HFFc6 (cell line): ENCODE results near the gene FRAS1. TPM values are rescaled to one million over a fixed set of nuclear protein-coding genes. Genes with fewer than 3 reads are reported as not detected.

ENCODE experiments used
- DNase-seq: peaks from one replicate; pipeline ENCODE4 v3.0.0-alpha.2; 2018
- H3K27ac Mint-ChIP-seq: 2 replicates; pipeline ENCODE4 v1.8.0; 2020; ENCODE audit warnings: mild to moderate bottlenecking, mixed read lengths
- H3K27me3 Mint-ChIP-seq: 2 replicates; pipeline ENCODE4 v1.8.0; 2021; ENCODE audit warnings: mild to moderate bottlenecking, moderate library complexity, mixed read lengths; ENCODE audit not compliant: insufficient read depth
- H3K36me3 Mint-ChIP-seq: 2 replicates; pipeline ENCODE4 v1.8.0; 2021; ENCODE audit warnings: low read depth, mixed read lengths
- H3K4me1 Mint-ChIP-seq: 2 replicates; pipeline ENCODE4 v1.8.0; 2020; ENCODE audit warnings: low read depth, mixed read lengths
- H3K4me3 Mint-ChIP-seq: 2 replicates; pipeline ENCODE4 v1.8.0; 2020; ENCODE audit warnings: mild to moderate bottlenecking, moderate library complexity, mixed read lengths
- H3K9me3 Mint-ChIP-seq: 2 replicates; pipeline ENCODE4 v1.8.0; 2020; ENCODE audit warnings: mild to moderate bottlenecking, mixed read lengths
- total RNA-seq, 6 experiments: library from RNA; stranded (reverse); fragmentation: NEBNext Ultra II Directional; extraction: Animal tissue kit (Norgen Biotek cat#: 25700); gene quantifications; 2 replicates in 1 of 6; 3 replicates in 5 of 6; pipeline ENCODE4 v1.2.3, GENCODE V29; 2021
- TF ChIP-seq, protein P1 (sequence below): fragments of 200-600 bp; sonication (generic); IDR thresholded peaks from 2 replicates; pipeline ENCODE4 v1.5.0; 2021; ENCODE audit warnings: antibody characterized with exemption, mild to moderate bottlenecking

The FRAS1 gene
- total RNA-seq, 6 experiments from 2014 or later, result 1.7 to 11.0 (median 2.3) TPM

DNA sequence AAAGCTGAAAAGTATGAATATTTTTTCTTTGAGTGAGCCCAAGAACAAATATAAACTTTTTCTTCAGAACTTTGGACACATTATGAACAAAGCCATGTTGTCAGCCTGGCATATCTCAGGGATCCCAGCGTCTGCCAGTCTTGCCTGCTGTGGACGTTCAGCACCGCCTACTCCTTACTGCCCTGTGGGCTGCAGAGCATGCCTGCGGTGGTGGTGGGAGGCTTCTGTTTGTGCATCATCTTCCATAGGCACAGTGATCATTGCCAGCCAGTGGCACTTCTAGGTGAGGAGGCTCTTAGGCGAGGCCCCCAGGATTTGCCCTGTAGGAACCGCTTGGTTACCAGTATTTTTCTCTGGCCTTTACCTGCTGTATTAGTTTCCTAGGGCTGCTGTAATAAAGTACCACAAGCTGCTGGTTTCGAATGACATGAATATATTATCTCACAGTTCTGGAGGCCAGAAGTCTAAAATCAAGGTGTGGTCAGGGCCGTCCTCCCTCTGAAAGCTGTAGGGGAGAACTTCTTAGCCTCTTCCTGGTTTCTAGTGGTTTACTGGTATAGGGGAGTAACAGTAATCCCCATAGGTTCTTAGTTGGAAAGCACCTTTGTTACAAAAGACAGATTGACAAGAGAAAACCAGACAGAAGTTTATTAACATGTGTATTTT is 509.8 kb downstream of the FRAS1 start:
- Mint-ChIP-seq H3K27ac (no peak overlapping the region; the same call in 1 of the 2 replicates), H3K36me3 (no peaks in the 10 kb centered on the region), H3K9me3 (no peaks in the 10 kb centered on the region), H3K27me3 (no peaks in the 10 kb centered on the region; the same call in 1 of the 2 replicates), H3K4me3 (no peak overlapping the region), H3K4me1 (peaks cover 85% of the 10 kb centered on the region)
- TF ChIP-seq, protein P1, sequence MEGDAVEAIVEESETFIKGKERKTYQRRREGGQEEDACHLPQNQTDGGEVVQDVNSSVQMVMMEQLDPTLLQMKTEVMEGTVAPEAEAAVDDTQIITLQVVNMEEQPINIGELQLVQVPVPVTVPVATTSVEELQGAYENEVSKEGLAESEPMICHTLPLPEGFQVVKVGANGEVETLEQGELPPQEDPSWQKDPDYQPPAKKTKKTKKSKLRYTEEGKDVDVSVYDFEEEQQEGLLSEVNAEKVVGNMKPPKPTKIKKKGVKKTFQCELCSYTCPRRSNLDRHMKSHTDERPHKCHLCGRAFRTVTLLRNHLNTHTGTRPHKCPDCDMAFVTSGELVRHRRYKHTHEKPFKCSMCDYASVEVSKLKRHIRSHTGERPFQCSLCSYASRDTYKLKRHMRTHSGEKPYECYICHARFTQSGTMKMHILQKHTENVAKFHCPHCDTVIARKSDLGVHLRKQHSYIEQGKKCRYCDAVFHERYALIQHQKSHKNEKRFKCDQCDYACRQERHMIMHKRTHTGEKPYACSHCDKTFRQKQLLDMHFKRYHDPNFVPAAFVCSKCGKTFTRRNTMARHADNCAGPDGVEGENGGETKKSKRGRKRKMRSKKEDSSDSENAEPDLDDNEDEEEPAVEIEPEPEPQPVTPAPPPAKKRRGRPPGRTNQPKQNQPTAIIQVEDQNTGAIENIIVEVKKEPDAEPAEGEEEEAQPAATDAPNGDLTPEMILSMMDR, result no peak
- no peak for DNase-seq

DNA sequence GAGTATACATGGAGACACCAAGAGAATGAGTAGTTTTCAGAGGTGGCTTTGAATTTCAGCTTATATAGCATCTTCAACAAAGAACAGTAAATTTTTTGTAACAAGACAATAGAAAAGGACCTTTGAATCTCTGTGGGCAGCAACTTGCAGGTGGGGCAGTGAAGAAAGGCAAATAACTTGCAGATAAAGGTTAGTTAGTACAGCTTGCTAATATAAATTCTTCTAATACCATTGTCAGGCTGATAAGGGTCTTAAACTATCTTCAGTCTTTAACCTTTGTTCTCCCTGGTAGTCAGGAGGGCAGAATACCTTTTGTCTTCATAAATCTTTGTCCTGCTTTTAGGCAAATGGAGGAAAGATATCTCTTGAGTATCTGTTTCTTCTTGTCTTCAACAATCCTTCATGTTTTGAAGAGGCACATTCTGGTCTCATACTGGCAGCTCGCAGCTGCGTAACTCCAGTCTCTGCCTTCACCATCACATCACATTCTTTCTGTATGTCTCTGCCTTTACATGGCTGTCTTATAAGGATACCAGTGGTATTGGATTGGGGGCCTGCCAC is 510.5 kb downstream of the FRAS1 start:
- H3K27ac Mint-ChIP-seq, result no peak overlapping the region
- H3K36me3 Mint-ChIP-seq, result no peaks in the 10 kb centered on the region
- no peak for DNase-seq
- peaks cover 79% of the 10 kb centered on the region for H3K4me1 Mint-ChIP-seq
- TF ChIP-seq, protein P1, result no peak
- H3K27me3 Mint-ChIP-seq, result no peaks in the 10 kb centered on the region; the same call in 1 of the 2 replicates
- no peaks in the 10 kb centered on the region for H3K9me3 Mint-ChIP-seq
- no peak overlapping the region for H3K4me3 Mint-ChIP-seq

DNA sequence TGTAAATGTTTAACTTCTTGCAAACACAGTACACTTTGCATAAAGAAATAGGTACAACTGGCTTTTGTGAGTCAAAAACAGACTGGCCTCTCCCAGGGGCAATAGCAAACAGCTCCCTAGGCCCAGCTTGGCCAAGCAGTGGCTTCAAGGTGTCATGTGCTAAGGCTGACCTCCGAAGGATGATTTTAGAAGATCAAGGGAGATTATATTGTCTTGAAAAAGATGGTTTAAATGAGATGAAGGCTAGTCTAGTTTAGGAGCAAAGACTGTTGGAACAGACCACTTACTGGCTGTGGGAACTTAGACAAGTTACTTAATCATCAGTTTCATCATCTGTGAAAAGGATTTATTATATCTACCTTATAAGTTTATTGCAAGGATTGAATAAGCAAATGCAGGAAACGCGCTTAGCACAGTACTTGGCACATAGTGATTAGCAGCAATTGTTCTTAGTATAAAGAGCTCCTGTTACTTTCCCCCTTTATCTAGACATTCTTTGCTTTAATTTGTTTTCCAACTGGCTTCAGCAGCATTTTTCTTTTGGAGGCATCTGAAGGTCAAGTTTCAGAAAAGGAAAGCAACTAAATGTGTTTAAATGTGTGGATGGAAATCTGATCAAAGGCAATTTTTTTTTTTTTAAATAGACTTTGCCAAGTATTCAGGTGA is 511.6 kb downstream of the FRAS1 start:
- H3K36me3 Mint-ChIP-seq, result no peaks in the 10 kb centered on the region
- H3K4me3 Mint-ChIP-seq, result peak overlapping the region; percentile 73
- DNase-seq, result no peak
- H3K27me3 Mint-ChIP-seq, result no peaks in the 10 kb centered on the region; the same call in 1 of the 2 replicates
- peaks cover 70% of the 10 kb centered on the region for H3K4me1 Mint-ChIP-seq
- no peaks in the 10 kb centered on the region for H3K9me3 Mint-ChIP-seq
- peak overlapping the region; percentile 80 for H3K27ac Mint-ChIP-seq
- TF ChIP-seq, protein P1, result no peak

DNA sequence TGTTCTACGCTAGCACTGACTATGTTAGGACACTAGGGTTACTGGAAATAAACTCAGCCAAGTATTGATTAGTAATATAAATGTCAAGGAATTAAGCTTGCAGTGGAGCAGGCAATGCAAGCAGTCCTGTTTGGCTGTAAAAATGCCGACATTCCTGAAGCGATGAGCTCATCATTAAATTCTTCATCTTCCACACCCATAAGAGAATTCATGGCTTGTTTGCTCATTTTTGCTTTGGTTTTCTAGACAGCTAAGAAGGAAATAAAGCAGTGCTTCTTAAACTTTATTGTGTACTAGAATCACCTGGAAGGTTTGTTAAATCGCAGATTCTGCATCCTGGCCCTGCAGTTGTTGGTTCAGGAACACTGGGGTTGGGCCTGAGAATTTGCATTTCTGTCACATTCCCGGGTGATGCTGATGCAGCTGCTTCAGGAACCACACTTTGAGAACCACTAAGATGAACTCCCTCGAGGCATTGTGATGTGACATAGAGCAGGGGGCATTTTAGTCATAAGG is 512.2 kb downstream of the FRAS1 start:
- no peaks in the 10 kb centered on the region for H3K36me3 Mint-ChIP-seq
- peak overlapping the region; percentile 73 for H3K4me3 Mint-ChIP-seq
- peaks cover 64% of the 10 kb centered on the region for H3K4me1 Mint-ChIP-seq

DNA sequence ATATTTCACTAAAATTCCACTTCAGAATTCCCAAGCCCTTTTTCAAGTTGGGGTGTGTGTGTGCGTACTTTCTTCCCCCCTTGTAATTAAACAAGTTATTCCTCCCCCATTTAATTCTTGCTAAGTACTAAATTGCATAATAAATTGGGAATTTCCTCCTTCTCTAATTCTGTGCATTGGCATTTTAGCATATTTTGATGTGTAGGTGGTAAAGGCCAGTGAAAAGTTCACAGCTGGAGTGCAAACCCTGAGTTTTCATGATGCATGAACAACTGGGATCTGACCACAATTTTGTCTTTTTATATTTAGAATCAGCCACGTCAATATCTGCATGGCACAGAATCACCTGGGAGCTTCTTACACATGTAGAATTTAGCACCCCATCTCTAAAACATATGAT is 513.0 kb downstream of the FRAS1 start:
- TF ChIP-seq, protein P1, result no peak
- no peaks in the 10 kb centered on the region; the same call in 1 of the 2 replicates for H3K27me3 Mint-ChIP-seq
- peaks cover 57% of the 10 kb centered on the region for H3K4me1 Mint-ChIP-seq
- no peaks in the 10 kb centered on the region for H3K9me3 Mint-ChIP-seq
- no peak for DNase-seq
- H3K36me3 Mint-ChIP-seq, result no peaks in the 10 kb centered on the region
- peak overlapping the region; percentile 34; the same call in 1 of the 2 replicates for H3K27ac Mint-ChIP-seq
- no peak overlapping the region; the same call in 1 of the 2 replicates for H3K4me3 Mint-ChIP-seq

More for the DNA sequence above, 512.2 kb downstream of the FRAS1 start:
- Mint-ChIP-seq H3K27me3 (no peaks in the 10 kb centered on the region; the same call in 1 of the 2 replicates), H3K27ac (peak overlapping the region; percentile 80), H3K9me3 (no peaks in the 10 kb centered on the region)
- peak; percentile 75 for DNase-seq
- TF ChIP-seq, protein P1, result no peak
